GM12865 (cell line): Measurements from ENCODE around the gene TBCE.
"Not testable (repeated sequence)": the region's sequence is repeated elsewhere in the genome, so short reads cannot be mapped to it uniquely, and the experiment has no call there.

Experiments
- DNase-seq: peaks from one replicate; pipeline ENCODE4 v3.0.0; 2010; ENCODE audit warnings: low read depth
- H3K4me3 ChIP-seq: 2 replicates; pipeline ENCODE4 v1.5.1; 2011; ENCODE audit warnings: mild to moderate bottlenecking, low read depth, low read length, control low read depth
- CTCF ChIP-seq: IDR thresholded peaks from 2 replicates; pipeline ENCODE4 v1.5.1; 2011; ENCODE audit warnings: low read length, control low read depth, low read depth, inconsistent platforms; ENCODE audit not compliant: insufficient read depth; ENCODE audit errors: missing control alignments

Gene TBCE

GRCh38 chr1:235450886-235451483 is 83.8 kb downstream of the TBCE start:
- no peak for TF ChIP-seq CTCF
- no peak for DNase-seq
- no peak overlapping the region for H3K4me3 ChIP-seq

GRCh38 chr1:235454021-235454420 is 86.8 kb downstream of the TBCE start:
- H3K4me3 ChIP-seq = no peak overlapping the region
- no peak for TF ChIP-seq CTCF
- DNase-seq = no peak

- no peak overlapping the region for H3K4me3 ChIP-seq
- TF ChIP-seq CTCF = no peak
Measured at GRCh38 chr1:235455097-235455496, 87.9 kb downstream of the TBCE start.

GRCh38 chr1:235455823-235456222 is 88.6 kb downstream of the TBCE start:
- no peak for TF ChIP-seq CTCF
- no peak overlapping the region for H3K4me3 ChIP-seq
- no peak for DNase-seq

More at GRCh38 chr1:235455097-235455496, 87.9 kb downstream of the TBCE start:
- DNase-seq = no peak

GRCh38 chr1:235457856-235458255 is 90.6 kb downstream of the TBCE start:
- not testable (repeated sequence) for H3K4me3 ChIP-seq, DNase-seq

- TF ChIP-seq CTCF = no peak
- no peak overlapping the region for H3K4me3 ChIP-seq
- DNase-seq = no peak
Measured at GRCh38 chr1:235460770-235461169, 93.5 kb downstream of the TBCE start.

GRCh38 chr1:235461954-235462353 is 94.7 kb downstream of the TBCE start:
- no peak for DNase-seq
- no peak overlapping the region for H3K4me3 ChIP-seq
- TF ChIP-seq CTCF = no peak

- not testable (repeated sequence) for H3K4me3 ChIP-seq, DNase-seq
Measured at GRCh38 chr1:235462832-235463231, 95.6 kb downstream of the TBCE start.
